HG02763 (cell line): ENCODE results near the gene RFK.
A peak's percentile ranks its signal among the peaks of the same experiment; 100 is the strongest.

Experiments used
- ATAC-seq: cut with Tn5 transposase; IDR thresholded peaks from one replicate; pipeline ENCODE4 v1.9.1; 2021; ENCODE audit warnings: mild to moderate bottlenecking, moderate library complexity; ENCODE audit not compliant: unreplicated experiment

RFK gene

DNA sequence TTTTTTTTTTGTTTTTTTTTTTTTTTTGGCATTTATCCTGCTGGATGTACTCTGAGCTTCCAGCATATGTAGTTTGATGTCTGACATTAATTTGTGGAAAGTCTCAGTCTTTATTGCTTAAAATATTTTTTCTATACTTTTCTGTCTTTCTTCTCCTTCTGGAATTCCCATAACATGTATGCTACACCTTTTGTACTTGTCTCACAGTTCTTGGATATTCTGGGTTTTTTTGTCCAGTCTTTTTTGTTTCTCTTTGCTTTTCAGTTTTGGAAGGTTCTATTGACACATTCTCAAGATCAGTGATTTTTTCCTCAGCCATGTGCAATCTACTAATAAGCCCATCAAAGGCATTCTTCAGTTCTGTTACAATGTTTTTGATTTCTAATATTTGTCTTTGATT lies 19.4 kb upstream of the RFK start:
- ATAC-seq, result no peak

DNA sequence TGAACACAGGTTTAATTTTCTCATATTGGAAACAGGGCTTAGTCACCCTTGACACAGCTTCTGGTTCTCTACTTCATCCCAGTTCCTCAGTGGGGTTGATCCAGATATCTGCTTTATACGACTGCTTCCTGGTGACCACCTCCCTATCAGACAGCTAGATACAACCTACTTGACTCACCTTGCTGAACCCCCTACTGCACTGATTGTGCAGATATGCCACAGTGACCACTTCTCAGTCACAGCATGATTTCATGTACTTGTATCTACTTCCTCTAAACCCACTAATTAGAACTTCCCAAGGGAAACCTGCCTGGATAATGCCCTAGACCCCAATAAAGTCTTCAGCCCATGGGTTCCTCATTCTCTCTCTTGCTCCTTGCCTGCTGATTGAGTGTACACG lies 18.4 kb upstream of the RFK start:
- no peak for ATAC-seq

DNA sequence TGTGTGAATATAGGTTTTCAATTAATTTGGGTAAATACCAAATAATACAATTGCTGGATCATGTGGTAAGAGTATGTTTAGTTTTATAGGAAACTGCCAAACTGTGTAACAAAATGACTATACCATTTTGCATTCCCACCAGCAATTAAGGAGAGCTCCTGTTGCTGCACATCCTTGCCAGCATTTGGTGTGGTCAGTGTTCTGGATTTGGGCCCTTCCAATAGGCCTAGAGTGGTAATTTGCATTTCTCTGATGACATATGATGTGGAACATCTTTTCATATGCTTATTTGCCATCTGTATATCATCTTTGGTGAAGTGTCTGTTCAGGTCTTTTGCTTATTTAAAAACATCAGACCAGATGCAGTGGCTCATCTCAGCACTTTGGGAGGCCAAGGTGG lies 11.6 kb upstream of the RFK start:
- ATAC-seq, result no peak

DNA sequence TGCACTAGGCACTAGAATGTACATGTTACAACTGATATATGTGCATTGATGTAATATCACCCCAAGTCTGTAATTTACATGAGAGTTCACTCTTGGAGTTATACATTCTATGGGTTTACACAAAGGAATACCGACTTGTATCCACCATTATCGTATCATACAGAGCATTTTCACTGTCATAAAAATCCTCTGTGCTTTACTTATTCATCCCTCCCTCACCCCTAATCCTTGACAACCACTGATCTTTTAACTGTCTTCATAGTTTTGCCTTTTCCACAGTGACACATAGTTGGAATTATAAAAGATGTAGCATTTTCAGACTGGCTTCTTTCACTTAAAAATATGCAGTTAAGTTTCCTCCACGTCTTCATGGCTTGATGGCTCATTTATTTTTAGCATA lies 11.1 kb upstream of the RFK start:
- no peak for ATAC-seq

DNA sequence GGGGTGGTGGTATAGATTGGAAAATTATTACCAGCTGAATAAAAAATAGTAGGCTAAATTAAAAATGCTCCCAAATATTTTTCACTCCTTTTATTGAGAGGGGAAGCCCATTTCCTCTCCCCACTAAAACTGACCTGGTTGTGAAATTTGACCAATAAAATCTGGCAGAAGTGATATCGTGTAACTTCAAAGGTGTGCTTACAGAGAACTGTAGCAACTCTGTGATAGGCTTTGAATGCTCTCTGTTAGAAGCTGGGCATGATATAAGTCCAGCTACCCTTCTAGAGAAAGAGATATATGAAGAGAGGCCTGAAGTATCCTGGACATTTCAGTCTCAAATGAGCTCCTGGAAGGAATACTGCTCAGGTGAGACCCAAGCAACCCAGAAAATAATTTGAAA lies 10.2 kb upstream of the RFK start:
- ATAC-seq, result no peak

DNA sequence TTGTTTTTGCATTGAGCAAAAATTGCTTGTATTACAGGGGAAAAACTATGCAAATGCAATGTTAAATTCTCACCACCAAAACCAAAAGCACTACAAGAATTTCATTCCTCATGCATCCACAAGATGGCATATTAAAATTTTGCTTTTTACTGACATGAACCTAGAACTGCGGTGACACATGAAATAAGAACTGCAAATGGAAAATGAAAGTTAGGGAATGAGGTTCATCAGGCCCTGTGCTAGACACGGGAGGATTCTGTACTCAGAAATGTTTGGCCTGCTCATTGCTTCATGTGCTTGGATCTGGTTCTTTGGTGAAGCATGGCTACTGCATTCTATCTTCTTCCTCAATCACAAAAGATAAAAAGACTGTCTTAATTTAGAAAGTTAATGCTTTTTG lies 9.1 kb upstream of the RFK start:
- ATAC-seq, result peak; percentile 90

DNA sequence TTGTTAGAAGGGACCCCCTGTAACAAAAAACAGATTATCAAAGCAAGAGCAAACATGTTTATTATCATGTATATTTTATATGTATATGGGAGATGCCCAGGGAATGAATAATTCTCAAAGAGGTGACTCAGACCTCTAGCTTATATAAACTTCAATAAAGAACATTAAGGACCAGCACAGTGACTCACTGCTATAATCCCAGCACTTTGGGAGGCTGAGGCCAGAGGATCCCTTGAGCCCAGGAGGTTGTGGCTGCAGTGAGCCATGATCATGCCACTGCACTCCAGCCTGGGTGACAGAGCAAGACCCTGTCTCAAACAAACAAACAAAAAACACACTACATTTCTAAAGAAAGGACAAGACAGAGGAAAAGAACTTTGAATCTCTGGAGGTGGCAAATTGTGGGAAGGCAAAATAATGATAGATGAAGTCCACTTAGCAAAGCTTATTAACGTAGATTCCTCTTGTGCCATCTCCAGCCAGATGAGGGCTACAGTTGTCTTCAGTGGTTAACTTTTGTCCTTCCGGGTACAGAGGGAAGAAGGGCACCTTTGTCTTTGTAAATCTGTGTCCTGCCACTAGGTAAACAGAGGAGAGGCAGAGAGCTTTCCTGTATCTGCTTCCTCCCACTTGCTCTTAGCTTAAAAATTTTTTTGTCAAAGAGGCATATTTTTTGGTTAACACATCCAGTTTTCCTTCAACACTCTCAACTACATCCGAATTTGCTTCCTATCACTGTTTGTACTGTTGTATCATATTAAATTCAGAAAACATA lies 7.5 kb upstream of the RFK start:
- no peak for ATAC-seq

DNA sequence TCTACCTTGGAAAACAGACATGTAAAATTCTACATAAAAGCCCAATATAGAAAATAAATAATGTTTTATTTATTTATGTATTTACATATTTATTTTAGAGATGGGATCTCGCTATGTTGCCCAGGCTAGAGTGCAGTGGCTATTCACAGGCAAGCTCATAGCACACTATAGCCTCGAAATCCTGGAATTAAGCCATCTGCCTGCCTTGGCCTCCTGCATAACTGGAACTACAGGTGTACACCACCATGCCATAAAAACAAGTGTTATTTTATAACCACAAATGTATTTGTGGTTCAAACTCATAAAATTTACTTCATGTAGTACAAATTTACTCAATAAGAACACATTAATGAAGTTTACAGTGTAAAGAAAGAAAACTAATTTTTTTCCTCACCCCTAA lies 7.0 kb upstream of the RFK start:
- ATAC-seq, result no peak

DNA sequence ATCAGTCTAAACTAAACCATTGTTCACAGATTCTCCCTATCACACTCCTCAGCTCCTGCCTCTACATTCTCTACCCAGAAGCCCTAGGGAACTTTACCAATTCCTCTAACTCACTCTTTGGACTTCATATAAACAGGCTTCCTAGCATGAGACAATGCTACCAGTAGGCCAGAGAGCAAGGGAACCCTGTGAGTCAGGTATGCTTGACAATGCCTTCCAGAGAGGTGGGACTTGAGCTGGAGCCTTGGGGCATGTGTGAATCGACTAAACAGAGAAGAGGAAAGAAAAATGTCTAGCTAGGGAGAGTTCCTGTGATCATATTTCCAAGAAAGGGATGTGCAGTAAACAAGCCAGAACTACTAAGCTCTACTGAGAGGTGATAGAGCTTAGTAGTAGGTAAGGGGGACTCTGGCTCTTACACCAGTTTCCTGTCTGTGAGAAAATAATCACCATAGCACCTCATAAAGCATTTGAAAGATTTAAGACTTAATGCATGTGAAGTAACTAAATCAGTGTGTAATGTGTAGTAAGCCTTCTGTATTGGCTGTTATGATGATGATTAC lies 6.4 kb upstream of the RFK start:
- no peak for ATAC-seq

DNA sequence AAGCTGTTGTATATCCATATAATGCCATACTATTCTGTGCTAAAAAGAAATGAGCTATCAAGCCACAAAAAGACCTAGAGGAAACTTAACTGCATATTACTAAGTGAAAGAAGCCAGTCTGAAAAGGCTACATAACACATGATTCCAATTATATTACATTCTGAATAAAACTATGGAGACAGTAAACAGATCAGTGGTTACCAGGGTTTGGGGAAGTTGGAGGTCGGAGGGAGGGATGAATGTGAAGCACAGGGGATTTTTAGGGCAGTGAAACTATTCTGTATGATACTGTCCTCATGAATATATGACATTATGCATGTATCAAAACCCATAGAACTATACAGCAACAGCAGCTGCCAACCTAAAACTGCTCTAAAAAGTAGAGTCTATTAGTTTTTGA lies 5.6 kb upstream of the RFK start:
- ATAC-seq, result no peak

DNA sequence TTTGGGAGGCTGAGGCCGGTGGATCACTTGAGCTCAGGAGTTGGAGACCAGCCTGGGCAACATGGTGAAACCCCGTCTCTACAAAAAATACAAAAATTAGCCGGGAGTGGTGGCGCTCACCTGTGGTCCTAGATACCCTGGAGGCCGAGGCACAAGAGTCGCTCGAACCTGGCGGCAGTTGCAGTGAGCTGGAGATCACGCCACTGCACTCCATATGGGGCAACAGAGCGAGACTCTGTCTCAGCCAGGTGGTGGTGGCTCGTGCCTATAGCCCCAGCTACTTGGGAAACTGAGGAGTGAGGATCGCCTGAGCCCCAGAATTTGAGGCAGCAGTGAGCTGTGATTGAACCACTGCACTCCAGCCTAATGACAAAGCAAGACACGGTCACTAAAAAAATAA lies 2.4 kb upstream of the RFK start:
- ATAC-seq, result no peak

DNA sequence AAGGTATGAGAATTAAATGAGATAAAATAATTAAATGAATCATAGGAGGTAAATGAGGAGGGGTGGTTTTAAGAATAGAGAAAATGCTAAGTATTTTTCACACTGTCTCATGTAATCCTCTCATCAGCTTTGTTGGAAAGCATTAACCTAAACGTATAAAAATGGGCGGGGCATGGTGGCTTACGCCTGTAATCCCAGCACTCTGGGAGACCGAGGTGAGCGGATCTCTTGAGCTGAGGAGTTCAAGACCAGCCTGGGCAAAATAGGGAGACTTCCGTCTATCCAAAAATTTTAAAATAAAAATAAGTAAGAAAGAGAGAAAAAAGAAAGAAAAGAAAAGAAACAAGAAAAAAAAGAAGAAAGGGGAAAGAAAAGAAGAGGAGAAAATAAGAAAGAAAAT lies 1.9 kb upstream of the RFK start:
- no peak for ATAC-seq

DNA sequence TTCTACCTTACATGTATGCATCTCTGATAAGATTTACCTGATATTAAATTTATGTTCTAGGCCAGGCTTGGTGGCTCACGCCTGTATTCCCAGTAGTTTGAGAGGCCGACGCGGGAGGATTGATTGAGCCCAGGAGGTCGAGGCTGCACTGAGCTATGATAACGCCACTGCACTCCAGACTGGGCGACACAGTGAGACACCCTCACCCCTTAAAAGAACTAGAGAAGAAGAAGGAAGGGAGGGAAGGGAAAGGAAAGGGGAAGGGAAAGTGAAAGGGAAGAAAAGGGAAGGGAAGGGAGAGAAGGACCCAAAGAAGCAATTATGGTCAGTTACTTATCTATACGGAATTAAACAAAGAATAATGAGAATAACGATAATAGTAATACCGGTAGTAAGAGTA lies 1.2 kb upstream of the RFK start:
- no peak for ATAC-seq

DNA sequence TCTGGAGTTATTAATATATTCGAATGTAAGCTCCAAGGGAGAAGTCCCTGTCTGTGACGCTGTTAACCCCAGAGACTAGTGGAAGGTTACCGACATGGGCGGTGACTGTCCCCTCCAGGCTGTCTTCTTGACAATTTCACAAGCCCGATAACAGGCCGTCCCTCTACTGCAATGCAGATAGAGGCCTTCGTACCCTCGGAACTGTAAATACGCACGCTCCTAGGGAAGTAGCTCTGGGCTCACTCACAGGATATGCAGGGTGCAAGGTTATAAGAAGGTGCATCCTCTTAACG lies 680 bp upstream of the RFK start:
- ATAC-seq, result peak; percentile 38

DNA sequence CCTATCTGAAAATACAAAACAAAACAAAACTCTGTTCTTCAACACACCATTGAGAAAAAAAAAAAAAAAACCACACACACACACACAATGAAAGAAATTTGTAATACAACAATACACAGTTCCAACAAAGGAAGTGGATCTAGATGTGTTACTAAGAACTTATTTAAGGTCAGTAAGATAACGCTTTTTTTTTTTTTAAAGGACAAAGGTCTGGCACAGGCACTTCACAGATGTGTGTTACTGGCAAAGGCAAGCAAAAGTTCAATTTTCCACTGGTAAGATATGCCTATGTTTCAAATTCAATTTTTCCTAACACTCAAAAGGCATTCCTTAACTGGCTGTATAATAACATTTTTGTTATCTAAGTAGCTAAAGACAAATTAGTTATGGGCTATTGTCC lies 3.6 kb downstream of the RFK start:
- ATAC-seq, result no peak

DNA sequence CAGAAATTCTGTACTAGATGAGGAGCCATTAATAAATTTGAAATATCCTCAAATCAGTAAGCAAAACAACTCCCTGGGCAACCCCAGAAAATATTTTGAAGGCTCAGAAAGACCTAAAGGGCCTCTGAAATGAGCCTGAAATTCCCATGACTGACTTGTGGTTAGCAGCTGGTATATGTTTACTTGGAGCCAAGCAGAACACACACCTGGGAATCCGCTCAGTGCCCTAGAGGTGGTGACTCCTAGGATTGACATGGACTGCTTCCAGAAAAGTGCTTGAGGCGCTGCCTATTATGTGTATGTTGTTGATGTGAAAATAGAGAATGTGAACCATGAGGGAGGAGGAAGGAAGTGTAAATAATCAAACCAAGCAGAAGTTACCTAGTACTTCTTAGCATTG lies 14.7 kb downstream of the RFK start:
- ATAC-seq, result no peak

DNA sequence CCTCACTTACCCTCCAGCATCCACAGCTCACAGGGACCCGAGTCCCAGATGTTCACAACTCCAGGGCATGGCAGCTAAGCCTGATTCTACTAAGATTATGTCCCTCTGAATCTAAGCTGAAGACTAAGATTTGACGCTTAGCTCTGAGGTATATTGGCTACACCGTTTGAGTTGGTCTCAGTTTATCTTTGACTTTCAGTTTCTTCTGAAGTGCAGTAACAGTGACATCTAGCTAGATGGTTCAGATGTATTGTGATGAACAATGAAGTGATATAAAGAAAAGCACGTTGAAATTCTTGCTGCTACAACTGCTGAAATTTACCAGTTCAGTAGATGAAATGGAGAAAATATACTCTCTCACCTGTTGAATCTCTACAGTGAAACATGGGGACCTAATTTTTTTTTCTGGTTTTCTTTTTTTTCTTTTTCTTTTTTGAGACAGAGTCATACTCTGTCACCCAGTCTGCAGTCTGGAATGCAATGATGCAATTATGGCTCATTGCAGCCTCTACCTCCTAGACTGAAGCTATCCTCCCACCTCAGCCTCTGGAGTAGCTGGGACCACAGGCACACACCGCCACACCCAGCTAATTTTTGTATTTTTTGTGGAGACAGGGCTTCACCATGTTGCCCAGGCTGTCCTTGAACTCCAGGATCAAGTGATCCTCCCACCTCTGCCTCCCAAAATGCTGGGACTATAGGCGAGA lies 15.7 kb downstream of the RFK start:
- no peak for ATAC-seq

DNA sequence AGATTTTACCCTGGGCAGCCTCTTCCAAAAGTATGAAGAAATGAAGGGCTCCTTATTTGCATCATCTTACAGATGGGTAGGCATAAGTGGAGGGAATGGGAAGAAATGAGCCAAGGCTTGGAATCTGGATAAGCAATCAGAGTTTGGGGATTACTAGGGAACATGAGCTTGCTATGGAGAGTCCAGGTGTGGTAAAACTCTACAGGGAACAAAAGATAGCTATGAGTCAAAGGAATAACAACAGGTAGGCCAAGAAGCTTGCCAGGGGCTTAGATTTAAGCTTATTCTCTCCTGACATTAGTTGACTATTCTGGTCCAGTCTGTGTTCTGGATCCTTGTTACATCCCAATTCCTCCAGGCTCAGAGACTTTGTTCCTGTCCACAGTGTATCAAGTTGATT lies 16.4 kb downstream of the RFK start:
- ATAC-seq, result no peak

DNA sequence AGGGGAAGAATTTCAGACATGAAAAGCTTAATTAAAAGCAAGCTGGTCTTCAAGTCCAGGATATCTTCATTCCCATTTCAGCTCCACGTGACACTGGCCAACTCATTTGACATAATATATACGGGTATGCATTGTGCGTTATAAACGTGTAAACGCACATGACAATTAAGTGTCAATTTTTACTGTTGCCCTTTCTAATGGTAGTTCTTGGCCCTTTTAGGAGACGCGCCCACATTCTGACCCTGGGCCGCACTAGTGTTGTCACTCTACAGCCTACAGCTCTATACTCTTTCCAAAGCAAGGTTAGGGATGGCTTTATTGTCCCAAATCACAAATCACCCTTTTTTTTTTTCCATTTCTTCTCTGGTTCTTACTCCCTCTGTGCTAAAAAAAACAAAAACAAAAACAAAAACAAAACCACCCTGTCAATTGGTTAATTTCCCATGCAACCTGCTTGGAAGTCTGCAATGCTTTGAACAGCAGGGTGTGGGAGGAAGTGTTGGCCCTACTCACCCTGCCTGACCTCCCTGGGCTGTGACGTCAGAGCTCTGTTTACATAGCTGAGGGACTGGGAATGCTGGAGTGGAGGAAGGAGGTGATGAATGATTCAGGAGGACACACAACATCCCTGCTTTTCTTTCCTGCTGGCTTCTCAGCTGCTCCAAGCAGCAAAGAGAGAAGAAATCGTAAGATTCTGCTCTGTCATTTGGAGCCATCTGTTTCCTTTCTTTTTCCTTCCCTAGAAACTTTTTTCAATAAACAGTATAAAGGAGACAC lies 19.3 kb downstream of the RFK start:
- ATAC-seq, result no peak

DNA sequence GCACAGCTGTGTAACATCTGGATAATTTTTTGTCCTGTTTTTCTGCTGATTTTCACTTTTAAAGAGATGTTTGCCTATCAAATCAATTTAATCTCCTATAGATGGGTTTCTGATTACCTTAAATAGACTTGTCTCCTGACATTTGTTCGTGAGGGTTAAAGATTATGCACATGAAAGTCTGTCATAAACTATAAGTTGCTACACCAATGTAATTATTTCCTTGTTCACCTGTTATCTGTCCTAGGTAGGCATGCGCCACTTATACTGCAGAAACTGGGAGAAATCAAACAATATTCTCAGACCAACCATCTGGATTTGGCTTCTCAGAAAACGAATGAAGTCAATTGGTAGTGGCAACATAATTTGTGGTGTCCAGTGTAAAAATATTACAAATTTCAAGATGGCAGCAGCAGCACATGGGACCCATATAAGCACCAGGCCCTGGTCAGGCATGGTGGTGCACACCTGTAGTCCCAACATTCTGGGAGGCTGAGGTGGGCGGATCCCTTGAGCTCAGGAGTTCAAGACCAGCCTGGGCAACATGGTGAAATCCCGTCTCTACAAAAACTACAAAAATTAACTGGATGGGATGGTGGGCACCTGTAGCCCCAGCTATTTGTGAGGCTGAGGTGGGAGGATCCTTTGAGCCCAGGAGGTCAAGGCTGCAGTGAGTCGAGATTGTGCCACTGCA lies 20.3 kb downstream of the RFK start:
- no peak for ATAC-seq

DNA sequence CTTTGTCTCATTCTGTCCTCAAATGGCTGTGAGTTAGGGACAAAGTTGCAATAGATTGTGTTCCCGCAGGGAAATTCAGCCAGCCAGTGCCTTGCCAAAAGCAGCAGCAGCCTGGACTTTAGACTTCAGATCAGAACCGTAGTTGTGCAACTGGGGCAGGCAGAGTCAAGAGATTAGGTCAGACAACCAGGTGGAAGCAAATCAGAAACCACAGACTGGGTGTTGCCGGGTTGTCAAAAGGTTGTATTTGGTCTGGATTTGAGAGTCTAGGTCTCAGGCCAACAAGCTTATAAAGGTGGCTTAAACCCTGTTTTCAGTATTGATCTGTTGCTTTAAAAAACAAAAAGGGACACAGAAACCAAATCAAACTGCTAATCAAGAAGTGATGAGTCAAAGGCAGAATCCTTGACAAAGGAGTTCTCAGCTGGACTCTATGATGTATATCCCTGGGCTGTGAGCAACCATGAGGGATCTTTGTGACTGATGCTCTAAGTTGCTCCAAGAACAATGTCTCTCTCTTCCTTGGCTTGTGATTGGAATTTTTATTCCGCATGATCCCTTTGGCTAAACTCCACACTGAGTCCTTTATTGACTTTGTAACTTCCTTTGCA lies 20.9 kb downstream of the RFK start:
- ATAC-seq, result no peak
